ENCODE results near the gene CSPG4. TPM values are rescaled to one million over a fixed set of nuclear protein-coding genes. Genes with fewer than 3 reads are reported as not detected.
"Not testable (repeated sequence)": the region's sequence is repeated elsewhere in the genome, so short reads cannot be mapped to it uniquely, and the experiment has no call there.

Gene CSPG4
- polyA plus RNA-seq, 1 donor (not counting 4 experiments of a cell fraction or from before 2014, with no cell fraction given), result 0.67 TPM

DNA sequence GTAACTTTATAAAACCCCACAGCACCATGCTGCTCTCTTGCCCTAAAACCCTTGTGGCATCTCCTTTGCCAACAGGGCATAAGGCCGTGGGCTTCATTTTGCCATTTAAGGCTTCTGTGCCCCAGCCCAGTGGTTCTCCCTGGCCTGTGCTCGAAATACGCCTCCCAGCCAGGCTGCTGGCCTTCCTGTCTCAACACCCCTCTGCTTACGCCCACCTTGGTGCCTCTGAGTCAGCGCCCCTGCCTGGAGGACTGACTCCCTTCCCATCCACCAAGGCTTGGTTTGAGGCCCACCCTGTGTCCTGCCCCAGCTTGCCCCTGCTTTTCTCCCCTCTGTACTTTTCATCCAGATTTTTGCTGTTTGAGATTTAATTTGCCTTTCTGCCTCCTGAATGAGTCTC, 1.8 kb downstream of the CSPG4 start:
- peak; percentile 78 for FAIRE-seq
- H3K4me3 ChIP-seq (ENCODE audit: control insufficient read depth in 2 of 3, extremely low read depth in 1 of 3, insufficient read depth in 2 of 3, low read depth in 1 of 3, low read length in 3 of 3); H2AFZ ChIP-seq (ENCODE audit: control insufficient read depth, low read length); H3K4me2 ChIP-seq (ENCODE audit: control insufficient read depth, extremely low read depth, insufficient read depth, low read depth, low read length); H3K9me1 ChIP-seq (ENCODE audit: control insufficient read depth, extremely low read depth, insufficient read depth, low read length); H3K27me3 ChIP-seq (ENCODE audit: control insufficient read depth, extremely low read depth, insufficient read depth, low read length); H3K79me2 ChIP-seq (ENCODE audit: control insufficient read depth, insufficient read depth, low read length); H3K9ac ChIP-seq (ENCODE audit: control insufficient read depth, extremely low read depth, insufficient read depth, low read length); DNase-seq (ENCODE audit: low read depth, low spot score); H3K27ac ChIP-seq (ENCODE audit: control insufficient read depth, insufficient read depth, low read length); dilution Hi-C loops (cut with MboI; ENCODE audit: extremely low pct_ligation_motif_present, low sequenced_read_pairs); H4K20me1 ChIP-seq (ENCODE audit: control insufficient read depth, extremely low read depth, insufficient read depth, low read length); H3K36me3 ChIP-seq (ENCODE audit: control insufficient read depth in 2 of 2, extremely low read depth in 1 of 2, insufficient read depth in 2 of 2, low read length in 2 of 2); H3K4me1 ChIP-seq (ENCODE audit: control insufficient read depth, extremely low read depth, insufficient read depth, low read length); H3K9me3 ChIP-seq (ENCODE audit: control insufficient read depth, low read depth, low read length): not testable (repeated sequence)

DNA sequence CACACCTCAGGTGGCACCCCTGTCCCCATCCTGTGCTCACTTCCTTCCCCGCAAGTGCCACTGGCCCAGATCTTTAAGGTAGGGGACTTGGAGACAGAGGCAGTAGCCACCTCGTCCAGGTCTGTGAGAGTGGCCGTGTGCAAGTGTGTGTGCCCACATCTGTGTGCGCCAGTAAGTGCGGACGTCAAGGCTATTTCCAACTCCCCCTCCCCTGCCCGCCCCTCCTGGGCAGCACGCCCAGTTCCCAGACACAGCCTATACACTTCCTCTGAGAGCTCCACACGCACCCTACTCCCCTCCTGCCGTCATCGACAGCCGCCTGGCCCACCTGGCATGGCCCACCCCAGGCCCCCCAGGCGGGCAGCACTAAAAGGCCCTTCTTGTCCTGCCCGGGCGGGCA, 3.2 kb downstream of the CSPG4 start:
- not testable (repeated sequence) for H3K27ac ChIP-seq (ENCODE audit: control insufficient read depth, insufficient read depth, low read length)

DNA sequence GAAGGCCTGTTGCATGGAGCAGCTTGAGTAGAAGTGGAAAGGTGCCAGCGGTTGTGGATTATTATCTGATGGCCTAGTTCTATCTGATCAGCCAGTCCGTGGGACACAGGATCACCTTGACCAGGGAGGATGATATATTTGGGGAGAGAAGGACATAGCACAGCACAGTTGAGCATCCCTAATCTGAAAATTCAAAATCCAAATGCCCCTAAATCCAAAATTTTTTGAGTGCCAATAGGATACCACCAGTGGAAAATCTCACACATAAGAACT, 6.0 kb downstream of the CSPG4 start:
- no peak for FAIRE-seq

More for the DNA sequence above, 3.2 kb downstream of the CSPG4 start:
- H3K9me3 ChIP-seq (ENCODE audit: control insufficient read depth, low read depth, low read length); dilution Hi-C loops (cut with MboI; ENCODE audit: extremely low pct_ligation_motif_present, low sequenced_read_pairs); FAIRE-seq; H2AFZ ChIP-seq (ENCODE audit: control insufficient read depth, low read length); H3K27me3 ChIP-seq (ENCODE audit: control insufficient read depth, extremely low read depth, insufficient read depth, low read length); DNase-seq (ENCODE audit: low read depth, low spot score); H3K79me2 ChIP-seq (ENCODE audit: control insufficient read depth, insufficient read depth, low read length); H4K20me1 ChIP-seq (ENCODE audit: control insufficient read depth, extremely low read depth, insufficient read depth, low read length); H3K4me2 ChIP-seq (ENCODE audit: control insufficient read depth, extremely low read depth, insufficient read depth, low read depth, low read length); H3K36me3 ChIP-seq (ENCODE audit: control insufficient read depth in 2 of 2, extremely low read depth in 1 of 2, insufficient read depth in 2 of 2, low read length in 2 of 2); H3K9me1 ChIP-seq (ENCODE audit: control insufficient read depth, extremely low read depth, insufficient read depth, low read length); H3K4me1 ChIP-seq (ENCODE audit: control insufficient read depth, extremely low read depth, insufficient read depth, low read length); H3K4me3 ChIP-seq (ENCODE audit: control insufficient read depth in 2 of 3, extremely low read depth in 1 of 3, insufficient read depth in 2 of 3, low read depth in 1 of 3, low read length in 3 of 3); H3K9ac ChIP-seq (ENCODE audit: control insufficient read depth, extremely low read depth, insufficient read depth, low read length): not testable (repeated sequence)

More for the DNA sequence above, 6.0 kb downstream of the CSPG4 start:
- H3K4me2 ChIP-seq (ENCODE audit: control insufficient read depth, extremely low read depth, insufficient read depth, low read depth, low read length), result no peak overlapping the region
- H2AFZ ChIP-seq (ENCODE audit: control insufficient read depth, low read length), result no peak overlapping the region
- DNase-seq (ENCODE audit: low read depth, low spot score), result no peak
- no peaks in the 10 kb centered on the region for H4K20me1 ChIP-seq (ENCODE audit: control insufficient read depth, extremely low read depth, insufficient read depth, low read length)
- H3K79me2 ChIP-seq (ENCODE audit: control insufficient read depth, insufficient read depth, low read length), result no peaks in the 10 kb centered on the region
- no peak overlapping the region for H3K4me3 ChIP-seq (ENCODE audit: control insufficient read depth in 2 of 3, extremely low read depth in 1 of 3, insufficient read depth in 2 of 3, low read depth in 1 of 3, low read length in 3 of 3)
- H3K27me3 ChIP-seq (ENCODE audit: control insufficient read depth, extremely low read depth, insufficient read depth, low read length), result no peaks in the 10 kb centered on the region
- no peaks in the 10 kb centered on the region for H3K9me1 ChIP-seq (ENCODE audit: control insufficient read depth, extremely low read depth, insufficient read depth, low read length)
- TF ChIP-seq, protein P1, sequence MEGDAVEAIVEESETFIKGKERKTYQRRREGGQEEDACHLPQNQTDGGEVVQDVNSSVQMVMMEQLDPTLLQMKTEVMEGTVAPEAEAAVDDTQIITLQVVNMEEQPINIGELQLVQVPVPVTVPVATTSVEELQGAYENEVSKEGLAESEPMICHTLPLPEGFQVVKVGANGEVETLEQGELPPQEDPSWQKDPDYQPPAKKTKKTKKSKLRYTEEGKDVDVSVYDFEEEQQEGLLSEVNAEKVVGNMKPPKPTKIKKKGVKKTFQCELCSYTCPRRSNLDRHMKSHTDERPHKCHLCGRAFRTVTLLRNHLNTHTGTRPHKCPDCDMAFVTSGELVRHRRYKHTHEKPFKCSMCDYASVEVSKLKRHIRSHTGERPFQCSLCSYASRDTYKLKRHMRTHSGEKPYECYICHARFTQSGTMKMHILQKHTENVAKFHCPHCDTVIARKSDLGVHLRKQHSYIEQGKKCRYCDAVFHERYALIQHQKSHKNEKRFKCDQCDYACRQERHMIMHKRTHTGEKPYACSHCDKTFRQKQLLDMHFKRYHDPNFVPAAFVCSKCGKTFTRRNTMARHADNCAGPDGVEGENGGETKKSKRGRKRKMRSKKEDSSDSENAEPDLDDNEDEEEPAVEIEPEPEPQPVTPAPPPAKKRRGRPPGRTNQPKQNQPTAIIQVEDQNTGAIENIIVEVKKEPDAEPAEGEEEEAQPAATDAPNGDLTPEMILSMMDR (optimal IDR thresholded peaks at IDR 0.05 in 1 of 3, IDR thresholded peaks at IDR 0.05 in 1 of 3, conservative IDR thresholded peaks at IDR 0.05 in 1 of 3; ENCODE audit: extremely low read depth in 1 of 3, insufficient read depth in 2 of 3, low read length in 3 of 3), result no peak
- TF ChIP-seq EZH2 (IDR thresholded peaks at IDR 0.05; ENCODE audit: low read length), result no peak
- H3K27ac ChIP-seq (ENCODE audit: control insufficient read depth, insufficient read depth, low read length), result no peak overlapping the region
- dilution Hi-C loops (cut with MboI; ENCODE audit: extremely low pct_ligation_motif_present, low sequenced_read_pairs), result no loop called here
- H3K36me3 ChIP-seq (ENCODE audit: control insufficient read depth in 2 of 2, extremely low read depth in 1 of 2, insufficient read depth in 2 of 2, low read length in 2 of 2), result no peaks in the 10 kb centered on the region
- no peaks in the 10 kb centered on the region for H3K9me3 ChIP-seq (ENCODE audit: control insufficient read depth, low read depth, low read length)
- H3K4me1 ChIP-seq (ENCODE audit: control insufficient read depth, extremely low read depth, insufficient read depth, low read length), result peaks cover 5% of the 10 kb centered on the region
- no peak overlapping the region for H3K9ac ChIP-seq (ENCODE audit: control insufficient read depth, extremely low read depth, insufficient read depth, low read length)
